GM19372 (cell line): ENCODE data around the gene RAB21.
A peak's percentile ranks its signal among the peaks of the same experiment; 100 is the strongest.
"Not testable (repeated sequence)": the region's sequence is repeated elsewhere in the genome, so short reads cannot be mapped to it uniquely, and the experiment has no call there.

Source experiments
- ATAC-seq: cut with Tn5 transposase; IDR thresholded peaks from one replicate; pipeline ENCODE4 v1.9.1; 2021; ENCODE audit warnings: mild to moderate bottlenecking, low read depth, moderate library complexity; ENCODE audit not compliant: unreplicated experiment

RAB21 gene

DNA sequence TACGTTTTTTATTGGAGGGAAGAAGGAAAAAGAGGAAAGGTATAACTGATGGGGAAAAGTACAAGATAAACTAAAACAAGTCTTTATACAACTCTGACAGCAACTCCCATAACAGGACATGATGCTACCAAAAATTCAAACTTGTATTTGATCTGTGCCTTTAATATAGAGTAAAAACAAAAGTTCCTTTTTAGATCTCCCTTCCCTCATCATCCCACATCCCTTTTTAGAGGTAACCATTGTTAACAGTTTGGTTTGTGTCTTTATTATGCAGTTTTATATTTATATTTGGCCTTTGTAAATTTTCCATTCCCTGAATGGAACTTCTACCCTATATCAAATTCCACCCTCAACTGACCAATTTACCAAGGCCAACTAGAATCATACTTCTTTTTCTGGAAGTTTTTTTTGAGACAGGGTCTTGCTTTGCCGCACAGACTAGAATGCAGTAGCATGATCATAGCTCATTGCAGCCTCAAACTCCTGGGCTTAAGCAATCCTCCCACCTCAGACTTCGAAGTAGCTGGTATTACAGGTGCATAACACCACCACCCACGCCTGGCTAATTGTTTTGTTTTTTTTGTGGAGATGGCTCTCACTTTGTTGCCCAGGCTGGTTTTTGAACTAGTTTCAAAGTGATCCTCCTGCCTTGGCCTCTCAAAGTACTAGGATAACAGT is 36.9 kb downstream of the RAB21 start:
- ATAC-seq = no peak

DNA sequence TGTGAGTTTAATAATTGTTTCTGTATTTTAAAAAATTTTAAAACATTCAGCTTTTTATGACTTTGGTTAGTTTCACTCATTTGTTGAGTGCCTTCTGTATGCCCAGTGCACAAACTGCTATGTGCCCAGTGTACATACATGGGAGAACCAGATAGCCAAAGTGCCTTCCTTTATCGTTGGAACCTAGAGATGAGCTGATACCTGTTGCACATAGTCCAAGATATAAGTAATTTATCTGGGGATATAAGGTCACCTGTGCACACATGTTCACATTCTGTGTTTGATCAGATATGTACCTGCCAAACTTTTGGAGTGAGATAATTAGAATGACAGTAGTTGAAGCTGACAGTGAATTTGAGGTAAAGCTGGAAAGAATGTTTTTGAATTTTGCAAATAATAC is 37.9 kb downstream of the RAB21 start:
- no peak for ATAC-seq

DNA sequence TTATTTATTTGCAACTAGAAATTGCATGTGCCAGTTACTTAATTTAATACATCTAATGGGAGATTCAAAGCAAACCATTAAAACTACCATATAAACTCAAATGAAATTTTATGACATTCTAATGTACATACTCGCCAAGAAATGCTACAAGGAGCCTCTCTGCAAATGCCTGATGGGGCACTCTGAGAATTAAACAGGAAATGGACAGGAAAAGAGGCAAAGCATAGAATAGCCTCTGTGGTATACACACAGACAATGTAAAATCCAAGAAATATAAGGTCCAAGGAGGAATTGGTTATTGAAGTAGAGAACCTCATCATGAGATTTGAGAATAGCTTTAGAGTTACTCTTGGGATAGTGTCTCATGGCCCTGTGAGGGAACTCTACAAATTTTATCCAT is 41.2 kb downstream of the RAB21 start:
- no peak for ATAC-seq

DNA sequence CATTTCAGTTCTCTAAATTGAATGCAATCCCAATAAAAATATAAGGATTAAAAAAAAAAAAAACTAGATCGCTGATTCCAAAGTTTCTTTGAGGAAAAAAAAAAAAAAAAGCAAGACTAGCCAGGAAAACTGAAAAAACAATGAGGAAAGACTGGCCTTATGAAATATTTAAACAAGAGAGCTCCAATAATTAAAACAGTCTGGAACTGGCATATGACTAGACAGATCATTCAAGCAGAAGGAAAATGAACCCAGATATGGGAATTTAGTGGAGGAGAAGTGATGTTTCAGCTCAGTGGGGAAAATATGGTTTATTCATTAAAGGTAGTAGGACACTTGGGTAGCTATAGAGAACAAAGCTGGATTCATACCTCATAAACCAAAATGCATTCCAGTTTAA is 42.9 kb downstream of the RAB21 start:
- no peak for ATAC-seq

DNA sequence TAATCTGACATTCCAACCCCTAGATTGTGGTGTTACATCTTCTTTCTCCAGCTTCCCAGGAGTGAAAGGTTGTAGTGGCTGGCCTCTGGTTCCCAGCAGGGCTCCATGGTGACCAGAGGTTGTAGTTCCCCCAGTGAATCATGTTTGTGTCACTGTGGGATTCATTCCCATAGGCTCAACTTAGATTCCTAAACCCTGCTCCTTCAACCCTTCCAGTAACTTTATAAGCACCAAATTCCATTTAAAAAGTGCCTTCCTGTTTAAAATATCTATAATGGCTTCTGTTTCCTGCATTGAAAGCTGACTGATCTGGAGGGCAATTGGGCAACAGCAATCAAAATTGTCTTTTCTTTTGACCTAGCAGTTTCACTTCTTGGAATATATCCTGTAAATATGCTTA is 44.4 kb downstream of the RAB21 start:
- ATAC-seq = no peak

DNA sequence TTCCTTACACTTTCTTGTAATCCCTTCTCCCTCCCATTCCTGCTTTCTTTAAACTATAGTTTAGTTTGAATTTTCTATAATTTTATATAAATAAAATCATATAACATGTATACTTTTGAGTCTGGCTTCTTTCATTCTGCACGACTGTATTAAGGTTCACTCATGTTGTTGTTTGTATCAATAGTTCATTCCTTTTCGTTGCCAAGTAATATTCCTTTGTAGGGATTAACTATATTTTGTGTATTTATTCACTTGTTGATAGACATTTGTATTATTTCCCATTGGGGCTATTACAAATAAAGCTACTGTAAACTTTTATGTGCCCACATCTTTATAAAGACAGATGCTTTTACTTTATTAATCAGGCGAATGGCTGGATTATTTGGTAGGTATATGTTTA is 45.5 kb downstream of the RAB21 start:
- ATAC-seq = no peak

DNA sequence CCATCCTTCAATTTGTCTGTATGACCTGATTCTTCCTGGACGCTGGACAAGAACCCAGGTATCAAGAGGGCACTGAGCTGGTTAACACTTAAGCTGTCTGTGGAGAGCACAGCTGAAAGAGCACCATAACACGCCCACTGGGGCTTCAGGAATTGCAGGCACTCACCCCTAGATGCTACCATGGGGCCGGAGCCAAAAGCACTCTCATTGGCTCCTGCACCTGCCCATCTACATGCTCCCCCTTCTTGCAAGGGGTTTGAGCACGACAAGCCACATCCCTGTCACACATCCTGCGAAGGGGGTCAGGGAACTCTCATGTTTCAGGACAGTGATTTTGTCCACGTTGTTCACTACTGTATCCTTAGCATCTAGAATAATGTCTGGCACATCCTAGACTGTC is 49.8 kb downstream of the RAB21 start:
- no peak for ATAC-seq

DNA sequence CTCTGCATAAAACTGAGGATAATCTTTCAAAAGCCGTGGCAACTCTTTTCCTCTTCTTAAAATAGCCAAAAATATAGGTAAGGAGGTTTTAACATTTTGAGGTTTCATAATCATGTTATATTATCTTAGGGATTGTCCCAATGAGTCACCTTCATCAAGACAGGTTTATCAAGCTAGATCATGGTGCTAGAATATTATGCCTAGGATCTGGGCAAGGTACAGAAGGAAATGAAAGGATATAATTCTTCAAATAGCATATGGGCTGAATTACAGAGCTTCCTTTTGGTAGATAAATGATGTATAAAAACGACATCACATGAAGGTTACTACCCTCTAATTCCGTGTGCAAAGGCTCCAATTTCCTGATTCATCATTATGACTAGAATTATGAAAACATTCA is 56.3 kb downstream of the RAB21 start:
- ATAC-seq = no peak

DNA sequence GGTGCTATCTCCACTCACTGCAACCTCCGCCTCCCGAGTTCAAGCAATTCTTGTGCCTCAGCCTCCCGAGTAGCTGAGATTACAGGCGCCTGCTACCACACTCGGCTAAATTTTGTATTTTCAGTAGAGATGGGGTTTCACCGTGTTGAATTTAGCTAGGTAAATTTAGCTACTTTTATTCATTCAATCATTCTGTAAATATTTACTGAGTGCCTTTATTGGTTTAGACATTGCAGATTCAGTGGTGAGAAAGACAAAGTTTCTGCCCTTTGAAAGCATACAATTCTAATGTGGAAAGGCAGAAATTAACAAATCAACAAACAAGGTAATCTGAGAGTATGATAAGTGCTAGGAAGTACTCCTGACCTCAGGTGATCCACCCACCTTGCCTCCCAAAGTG is 60.6 kb downstream of the RAB21 start:
- not testable (repeated sequence) for ATAC-seq

DNA sequence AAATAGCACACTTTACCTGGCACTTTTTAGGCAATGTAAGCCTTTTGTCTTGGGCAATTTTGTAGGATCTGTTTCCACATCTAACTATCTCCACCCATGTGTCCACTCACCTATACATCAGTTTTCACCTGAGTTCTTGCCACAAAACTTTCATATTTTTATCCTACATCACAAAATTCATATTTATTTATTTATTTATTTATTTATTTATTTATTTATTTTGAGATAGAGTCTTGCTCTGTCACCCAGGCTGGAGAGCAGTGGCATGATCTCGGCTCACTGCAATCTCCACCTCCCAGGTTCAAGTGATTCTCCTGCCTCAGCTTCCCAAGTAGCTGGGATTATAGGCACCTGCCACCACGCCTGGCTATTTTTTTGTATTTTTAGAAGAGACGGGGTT is 67.4 kb downstream of the RAB21 start:
- ATAC-seq = not testable (repeated sequence)

DNA sequence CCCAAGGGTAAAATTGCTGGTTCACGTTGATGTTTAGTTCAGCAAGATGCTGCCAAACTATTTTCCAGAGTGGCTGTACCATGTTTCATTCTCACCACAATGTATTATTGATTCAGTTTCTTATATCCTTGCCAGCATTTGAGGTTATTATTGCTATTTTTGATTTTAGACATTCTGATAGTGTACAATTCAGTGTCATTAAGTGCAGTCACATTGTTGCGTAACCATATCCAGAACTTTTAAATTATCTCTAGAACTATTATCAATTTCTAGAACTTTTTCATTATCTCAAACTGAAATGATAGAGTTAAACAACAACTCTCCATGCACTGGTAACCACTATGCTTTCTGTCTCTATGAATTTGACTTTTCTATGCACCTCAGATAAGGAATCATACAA is 74.2 kb downstream of the RAB21 start:
- ATAC-seq = no peak

DNA sequence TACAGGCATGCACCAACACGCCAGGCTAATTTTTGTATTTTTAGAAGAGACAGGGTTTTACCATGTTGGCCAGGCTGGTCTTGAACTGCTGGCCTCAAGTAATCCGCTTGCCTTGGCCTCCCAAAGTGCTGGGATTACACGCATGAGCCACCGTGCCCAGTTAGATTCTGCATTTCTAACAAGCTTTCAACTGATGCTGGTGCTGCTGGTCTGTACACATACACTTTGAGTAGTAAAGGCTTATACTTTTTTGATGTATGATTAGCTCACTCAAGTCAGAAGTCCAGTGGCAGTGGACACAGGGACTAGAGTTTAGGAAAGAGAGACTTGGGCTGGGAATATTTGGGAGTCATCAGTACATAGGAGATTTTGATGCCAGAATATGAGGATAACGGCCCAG is 82.7 kb downstream of the RAB21 start:
- ATAC-seq = no peak

DNA sequence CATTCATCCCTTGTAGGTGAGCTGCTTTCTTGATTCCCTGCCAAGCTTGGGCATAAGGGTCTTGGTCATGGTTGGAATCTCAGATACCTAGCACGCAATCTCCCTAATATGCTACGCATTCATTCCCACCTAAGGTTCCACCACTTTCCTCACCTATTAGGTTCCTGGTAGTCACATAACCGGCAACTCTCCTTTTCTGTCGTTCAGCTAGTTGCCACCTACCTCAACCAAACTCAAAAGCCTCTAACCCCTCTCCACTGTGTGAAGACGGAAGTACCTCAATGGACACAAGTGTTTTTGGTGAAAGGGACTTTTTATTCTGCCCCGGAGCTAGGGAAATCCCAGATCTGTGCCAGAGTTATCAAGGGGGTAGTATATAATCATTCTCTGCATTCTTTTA is 83.6 kb downstream of the RAB21 start:
- no peak for ATAC-seq

DNA sequence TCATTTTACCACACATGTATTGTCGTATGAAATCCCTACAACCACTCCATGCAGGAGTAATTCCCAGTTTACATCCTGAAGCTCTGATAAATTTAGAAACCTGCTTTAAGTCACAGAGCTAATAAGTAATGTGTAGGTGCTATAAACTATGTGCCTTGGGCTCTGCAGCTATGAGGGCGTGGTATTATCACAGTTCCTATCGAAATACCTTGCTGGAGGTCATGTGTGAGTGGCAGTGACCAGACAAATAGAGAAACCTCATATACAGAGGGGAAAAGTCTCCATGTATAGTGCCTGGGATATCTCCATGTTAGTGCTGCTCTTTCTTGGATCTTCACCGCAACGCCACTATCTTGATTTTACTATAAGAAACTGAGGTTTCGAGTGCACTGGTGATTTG is 84.0 kb downstream of the RAB21 start:
- ATAC-seq = no peak

DNA sequence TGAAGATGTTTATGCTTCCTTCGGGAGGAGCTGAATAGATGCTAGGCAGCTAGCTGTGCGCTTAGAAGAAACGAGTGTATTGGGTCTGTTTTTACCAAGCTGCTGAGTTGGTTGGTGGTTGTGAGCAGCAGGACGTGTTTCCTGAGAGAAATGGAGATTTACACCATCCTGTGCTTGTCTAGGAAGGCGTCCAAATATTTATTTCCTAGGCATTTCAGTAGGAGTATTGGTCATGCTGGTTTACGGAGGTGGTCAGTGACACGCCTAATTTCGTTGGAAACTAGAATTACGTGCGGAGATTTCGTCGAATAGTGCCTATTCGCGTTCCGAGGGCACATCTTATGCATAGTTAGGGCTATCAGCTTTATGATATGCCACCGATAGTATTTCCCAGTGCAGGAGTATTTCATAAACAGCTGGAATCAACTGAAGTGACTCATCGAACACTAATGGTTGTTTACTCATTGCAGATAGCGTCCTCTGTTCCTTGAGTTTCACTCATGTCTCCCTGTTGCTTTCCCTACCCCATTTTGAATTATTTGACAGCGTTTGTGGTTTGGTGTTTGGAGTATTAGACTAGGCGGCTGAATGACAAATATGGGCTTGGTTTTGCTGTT is 85.7 kb downstream of the RAB21 start:
- ATAC-seq = peak; percentile 17

DNA sequence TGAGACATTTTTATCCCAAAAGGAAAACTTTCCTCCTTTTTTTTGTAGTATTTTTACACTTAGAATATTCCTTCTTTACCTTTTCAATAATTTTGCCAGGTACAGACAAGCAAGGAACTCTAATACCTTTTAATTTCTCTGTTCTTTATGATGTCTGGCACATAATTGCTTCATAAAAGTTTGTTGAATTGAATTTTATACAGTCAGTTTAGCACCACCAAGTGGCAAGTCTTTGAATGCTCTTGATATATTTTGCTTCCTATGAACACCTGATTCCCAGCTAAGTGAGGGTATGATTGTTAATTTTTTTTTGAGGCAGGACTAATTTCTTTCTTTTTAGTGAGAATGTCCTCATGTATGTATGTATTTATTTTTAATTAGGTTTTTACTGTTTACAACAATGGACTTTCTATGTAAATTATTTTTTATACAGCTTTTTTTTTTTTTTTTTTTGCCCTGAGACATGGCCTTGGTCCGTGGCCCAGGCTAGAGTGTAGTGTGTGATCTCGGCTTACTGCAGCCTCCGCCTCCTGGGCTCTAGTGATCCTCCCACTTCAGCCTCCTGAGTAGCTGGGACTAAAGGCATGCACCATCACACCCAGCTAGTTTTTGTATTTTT is 91.8 kb downstream of the RAB21 start:
- ATAC-seq = no peak

DNA sequence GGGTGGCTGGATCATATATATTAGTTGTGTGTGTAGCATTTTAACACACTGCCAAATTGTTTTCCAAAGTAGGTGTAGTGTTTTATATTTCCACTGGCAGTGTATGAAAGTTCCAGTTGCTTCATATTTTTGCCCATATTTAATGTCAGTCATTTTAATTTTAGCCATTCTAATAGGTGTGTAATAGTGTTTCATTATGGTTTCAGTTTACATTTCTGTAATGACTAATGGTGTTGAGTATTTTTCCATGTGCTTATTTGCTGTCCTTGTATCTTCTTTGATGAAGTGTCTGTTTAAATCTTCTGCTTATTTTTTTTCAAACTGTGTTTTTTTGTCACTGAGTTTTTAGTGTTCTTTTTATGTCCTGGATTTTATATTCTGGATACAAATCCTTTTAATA is 93.5 kb downstream of the RAB21 start:
- ATAC-seq = no peak

DNA sequence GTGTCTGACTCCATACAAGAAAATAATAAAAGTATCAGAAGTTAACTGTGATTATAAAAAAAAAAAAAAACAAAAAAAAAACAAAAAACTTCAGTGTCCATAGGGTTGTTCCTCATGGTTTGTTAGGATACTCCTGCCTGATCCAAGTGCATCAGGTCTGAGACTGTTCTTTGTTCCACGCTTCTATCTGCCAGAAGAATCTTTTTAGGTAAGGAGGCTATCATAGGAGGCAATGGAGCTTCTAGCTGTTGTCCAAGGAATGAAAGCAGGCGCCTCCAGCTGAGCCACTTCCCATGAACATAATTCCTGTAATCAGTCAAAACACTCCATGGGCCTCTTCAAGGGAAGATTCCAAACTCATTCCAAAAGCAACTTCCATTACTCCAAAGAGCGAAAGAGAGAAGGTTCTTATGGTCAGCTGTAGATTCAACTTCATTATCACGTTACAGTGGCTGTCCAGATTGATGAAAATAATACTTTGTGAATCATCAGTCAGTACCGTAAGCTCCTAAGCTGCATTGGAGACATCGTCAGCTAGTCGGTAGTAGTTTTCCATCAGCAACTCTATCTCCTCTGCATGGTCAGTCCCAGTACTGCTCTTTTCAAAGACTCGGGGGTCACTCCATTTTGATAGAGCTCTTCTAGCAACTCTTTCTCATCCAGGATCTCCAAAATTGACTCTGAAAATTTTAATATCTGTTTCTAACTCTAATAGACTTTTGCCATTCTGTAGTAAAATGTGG is 94.6 kb downstream of the RAB21 start:
- no peak for ATAC-seq
